Nephron progenitor cell (in vitro differentiated cells): ENCODE measurements around the gene RETREG3.

Experiments
- DNase-seq: peaks from one replicate; pipeline ENCODE4 v3.0.0; 2021
- H3K27ac Mint-ChIP-seq: 2 replicates; pipeline ENCODE4 v1.8.0; 2021; ENCODE audit warnings: mild to moderate bottlenecking, moderate library complexity, mixed read lengths
- H3K27me3 Mint-ChIP-seq: 2 replicates; pipeline ENCODE4 v1.8.0; 2021; ENCODE audit warnings: mild to moderate bottlenecking, low read depth, mixed read lengths; ENCODE audit not compliant: poor library complexity
- H3K36me3 Mint-ChIP-seq: 2 replicates; pipeline ENCODE4 v1.8.0; 2021; ENCODE audit warnings: low read depth, mixed read lengths
- H3K4me1 Mint-ChIP-seq: 2 replicates; pipeline ENCODE4 v1.8.0; 2021; ENCODE audit warnings: mixed read lengths
- H3K4me3 Mint-ChIP-seq: 2 replicates; pipeline ENCODE4 v1.8.0; 2021; ENCODE audit warnings: mild to moderate bottlenecking, moderate library complexity, mixed read lengths
- H3K9me3 Mint-ChIP-seq: 2 replicates; pipeline ENCODE4 v1.8.0; 2021; ENCODE audit warnings: mild to moderate bottlenecking, moderate library complexity, mixed read lengths
- TF ChIP-seq, protein P1 (sequence below): fragments of 200-600 bp; sonication (generic); IDR thresholded peaks from 2 replicates; pipeline ENCODE4 v1.5.0; 2021; ENCODE audit warnings: antibody characterized with exemption

Gene RETREG3

DNA sequence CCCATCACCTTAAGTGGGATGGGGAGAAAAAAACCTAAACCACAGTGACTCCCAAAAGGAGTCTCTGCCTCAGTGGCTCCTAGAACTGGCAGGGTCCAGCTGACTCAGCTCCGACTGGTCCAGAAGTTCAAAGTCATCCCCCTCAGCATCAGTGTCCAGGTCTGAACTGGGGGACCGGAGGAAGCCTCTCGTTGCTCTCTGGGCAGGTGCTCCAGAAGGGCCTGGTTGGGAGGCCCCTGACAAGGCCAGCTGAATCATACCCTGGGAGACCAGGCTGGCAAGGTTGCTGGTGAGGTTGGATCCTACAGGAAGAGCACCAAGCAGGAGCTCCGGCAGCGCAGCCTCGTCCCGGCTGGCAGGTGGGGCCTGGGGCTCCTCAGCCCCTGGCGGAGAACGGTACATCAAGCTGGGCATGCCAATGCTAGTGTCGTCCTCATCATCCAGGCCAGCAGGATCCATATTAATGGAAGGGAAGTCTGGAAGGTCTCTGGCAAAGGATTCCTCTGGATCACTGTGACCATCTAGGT lies 27.4 kb downstream of the RETREG3 start:
- H3K4me3 Mint-ChIP-seq = no peak overlapping the region
- DNase-seq = no peak
- H3K27ac Mint-ChIP-seq = no peak overlapping the region
- H3K9me3 Mint-ChIP-seq = no peaks in the 10 kb centered on the region
- no peaks in the 10 kb centered on the region for H3K27me3 Mint-ChIP-seq
- peaks cover 25% of the 10 kb centered on the region for H3K4me1 Mint-ChIP-seq
- TF ChIP-seq, protein P1, sequence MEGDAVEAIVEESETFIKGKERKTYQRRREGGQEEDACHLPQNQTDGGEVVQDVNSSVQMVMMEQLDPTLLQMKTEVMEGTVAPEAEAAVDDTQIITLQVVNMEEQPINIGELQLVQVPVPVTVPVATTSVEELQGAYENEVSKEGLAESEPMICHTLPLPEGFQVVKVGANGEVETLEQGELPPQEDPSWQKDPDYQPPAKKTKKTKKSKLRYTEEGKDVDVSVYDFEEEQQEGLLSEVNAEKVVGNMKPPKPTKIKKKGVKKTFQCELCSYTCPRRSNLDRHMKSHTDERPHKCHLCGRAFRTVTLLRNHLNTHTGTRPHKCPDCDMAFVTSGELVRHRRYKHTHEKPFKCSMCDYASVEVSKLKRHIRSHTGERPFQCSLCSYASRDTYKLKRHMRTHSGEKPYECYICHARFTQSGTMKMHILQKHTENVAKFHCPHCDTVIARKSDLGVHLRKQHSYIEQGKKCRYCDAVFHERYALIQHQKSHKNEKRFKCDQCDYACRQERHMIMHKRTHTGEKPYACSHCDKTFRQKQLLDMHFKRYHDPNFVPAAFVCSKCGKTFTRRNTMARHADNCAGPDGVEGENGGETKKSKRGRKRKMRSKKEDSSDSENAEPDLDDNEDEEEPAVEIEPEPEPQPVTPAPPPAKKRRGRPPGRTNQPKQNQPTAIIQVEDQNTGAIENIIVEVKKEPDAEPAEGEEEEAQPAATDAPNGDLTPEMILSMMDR = no peak
- H3K36me3 Mint-ChIP-seq = peaks cover 24% of the 10 kb centered on the region

GRCh38 chr17:42579794-42580551 lies 29.2 kb downstream of the RETREG3 start:
- DNase-seq = no peak
- peaks cover 41% of the 10 kb centered on the region for H3K4me1 Mint-ChIP-seq
- peak overlapping the region; percentile 60 for H3K4me3 Mint-ChIP-seq
- H3K27ac Mint-ChIP-seq = peak overlapping the region; percentile 36
- no peaks in the 10 kb centered on the region for H3K27me3 Mint-ChIP-seq
- H3K36me3 Mint-ChIP-seq = peaks cover 22% of the 10 kb centered on the region
- TF ChIP-seq, protein P1 = no peak
- no peaks in the 10 kb centered on the region for H3K9me3 Mint-ChIP-seq

DNA sequence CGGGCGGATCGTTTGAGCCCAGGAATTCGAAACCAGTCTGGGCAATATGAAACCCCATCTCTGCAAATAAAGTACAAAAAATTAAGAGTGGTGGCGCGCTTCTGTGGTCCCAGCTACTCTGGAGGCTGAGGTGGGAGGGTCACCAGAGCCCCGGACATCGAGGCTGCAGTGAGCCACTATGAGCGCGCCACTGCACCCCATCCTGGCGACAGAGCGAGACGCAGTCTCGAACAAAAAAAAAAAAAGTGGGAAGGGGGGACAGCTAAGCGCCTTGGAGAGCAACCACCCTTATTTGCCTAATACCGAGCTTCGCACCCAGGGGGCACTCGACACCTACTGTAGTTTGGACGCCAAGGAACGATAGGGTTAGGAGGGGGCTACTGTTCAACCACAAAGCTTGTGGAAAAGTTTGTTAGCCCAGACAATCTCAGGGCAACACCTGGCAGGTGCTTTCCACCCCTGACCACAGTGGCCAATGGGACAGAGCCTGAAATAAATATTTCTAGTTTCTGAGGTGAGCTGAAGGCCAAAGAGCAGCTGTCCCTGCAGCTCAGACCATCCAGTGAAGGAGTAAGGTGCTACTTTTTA lies 30.8 kb downstream of the RETREG3 start:
- H3K9me3 Mint-ChIP-seq = no peaks in the 10 kb centered on the region
- no peaks in the 10 kb centered on the region for H3K27me3 Mint-ChIP-seq
- peak overlapping the region; percentile 96 for H3K4me3 Mint-ChIP-seq
- DNase-seq = peak; percentile 81
- peaks cover 29% of the 10 kb centered on the region for H3K36me3 Mint-ChIP-seq
- H3K27ac Mint-ChIP-seq = peak overlapping the region; percentile 99
- TF ChIP-seq, protein P1 = peak; percentile 68
- peaks cover 41% of the 10 kb centered on the region for H3K4me1 Mint-ChIP-seq

- Mint-ChIP-seq H3K27me3 (no peaks in the 10 kb centered on the region), H3K27ac (peak within 1 kb of the TSS; percentile 99), H3K4me1 (peaks cover 41% of the 10 kb centered on the region), H3K36me3 (peaks cover 29% of the 10 kb centered on the region), H3K9me3 (no peaks in the 10 kb centered on the region), H3K4me3 (peak within 1 kb of the TSS; percentile 96)
- peak; percentile 94 for DNase-seq
- TF ChIP-seq, protein P1 = peak; percentile 20
Observed at GRCh38 chr17:42577532-42578281, 31.5 kb downstream of the RETREG3 start, which contains the start of gene PSMC3IP. TSS of gene PSMC3IP (minus strand) at chr17:42577729. CDS start at chr17:42577686, 43 bp downstream.

GRCh38 chr17:42577140-42577531 lies 32.0 kb downstream of the RETREG3 start:
- Mint-ChIP-seq H3K27me3 (no peaks in the 10 kb centered on the region), H3K36me3 (peaks cover 30% of the 10 kb centered on the region), H3K27ac (peak overlapping the region; percentile 87), H3K4me1 (peaks cover 41% of the 10 kb centered on the region), H3K4me3 (peak overlapping the region; percentile 96), H3K9me3 (no peaks in the 10 kb centered on the region)
- TF ChIP-seq, protein P1 = no peak
- DNase-seq = no peak
